ENCODE measurements around the gene PIGL.
"Not testable (repeated sequence)": the region's sequence is repeated elsewhere in the genome, so short reads cannot be mapped to it uniquely, and the experiment has no call there.

PIGL gene

DNA sequence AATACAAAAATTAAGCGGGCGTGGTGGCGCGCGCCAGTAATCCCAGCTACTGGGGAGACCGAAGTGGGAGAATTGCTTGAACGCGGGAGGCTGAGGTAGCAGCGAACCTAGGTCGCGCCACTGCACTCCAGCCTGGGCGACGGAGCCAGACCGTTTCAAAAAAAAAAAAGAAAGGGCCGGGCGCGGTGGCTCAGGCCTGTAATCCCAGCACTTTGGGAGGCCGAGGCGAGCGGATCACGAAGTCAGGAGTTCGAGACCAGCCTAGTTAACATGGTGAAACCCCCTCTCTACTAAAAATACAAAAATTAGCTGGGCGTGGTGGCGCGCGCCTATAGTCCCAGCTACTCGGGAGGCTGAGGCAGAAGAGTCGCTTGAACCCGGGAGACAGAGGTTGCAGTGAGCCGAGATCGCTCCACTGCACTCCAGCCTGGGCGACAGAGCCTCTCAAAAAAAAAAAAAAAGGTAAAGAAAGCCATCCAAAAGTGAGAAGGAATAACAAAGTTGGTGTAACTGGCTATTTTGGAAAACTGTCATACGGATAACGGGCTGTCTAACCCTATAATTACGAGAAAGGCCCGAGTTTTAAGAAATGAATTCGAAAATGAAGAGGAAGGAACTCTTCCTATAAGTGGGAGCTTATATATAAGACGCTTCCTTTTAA lies 539 bp upstream of the PIGL start:
- not testable (repeated sequence) for DNase-seq (ENCODE audit: low read depth in 2 of 2)

DNA sequence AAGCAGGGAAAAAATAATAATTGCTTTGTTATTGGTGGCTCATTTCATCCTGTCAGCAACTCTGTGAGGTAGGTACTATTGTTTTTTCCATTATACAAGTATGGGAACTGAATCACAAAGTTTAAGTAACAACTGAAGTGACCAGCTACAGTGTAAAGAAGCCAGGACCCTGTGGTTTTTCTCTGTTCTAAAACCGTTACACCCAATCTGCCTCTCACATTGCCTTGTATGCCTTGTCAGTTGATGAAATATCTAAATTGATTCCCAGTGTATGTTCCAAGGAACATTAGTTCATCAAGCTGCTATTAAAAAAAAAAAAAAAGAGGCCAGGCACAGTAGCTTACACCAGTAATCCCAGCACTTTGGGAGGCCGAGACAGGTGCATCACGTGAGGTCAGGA lies 5.4 kb downstream of the PIGL start:
- no peak for DNase-seq (ENCODE audit: low read depth in 2 of 2)

DNA sequence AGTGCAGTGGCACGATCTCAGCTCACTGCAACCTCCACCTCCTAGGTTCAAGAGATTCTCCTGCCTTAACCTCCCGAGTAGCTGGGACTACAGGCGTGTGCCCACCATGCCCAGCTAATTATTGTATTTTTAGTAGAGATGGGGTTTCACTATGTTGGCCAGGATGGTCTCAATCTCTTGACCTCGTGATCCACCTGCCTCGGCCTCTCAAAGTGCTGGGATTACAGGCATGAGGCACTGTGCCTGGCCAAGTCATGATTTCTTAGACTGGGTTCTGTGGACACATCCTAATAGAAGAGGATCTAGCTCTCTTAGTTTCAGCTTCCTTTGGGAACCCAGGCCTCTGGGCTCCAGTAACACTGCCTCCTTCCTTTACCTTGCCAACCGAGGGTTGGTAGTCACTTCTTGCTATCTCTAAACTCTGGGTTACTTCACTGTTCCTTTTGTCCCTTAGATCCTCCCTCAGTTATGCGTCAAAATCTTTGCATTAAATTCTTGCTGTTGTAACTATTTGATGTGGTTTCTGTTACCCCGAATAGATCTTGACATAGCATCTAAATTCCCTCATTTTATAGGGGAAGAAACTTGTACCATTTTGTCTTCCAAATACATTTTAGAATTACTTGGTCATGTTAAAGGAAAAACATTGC lies 13.0 kb downstream of the PIGL start:
- not testable (repeated sequence) for DNase-seq (ENCODE audit: low read depth in 2 of 2)

DNA sequence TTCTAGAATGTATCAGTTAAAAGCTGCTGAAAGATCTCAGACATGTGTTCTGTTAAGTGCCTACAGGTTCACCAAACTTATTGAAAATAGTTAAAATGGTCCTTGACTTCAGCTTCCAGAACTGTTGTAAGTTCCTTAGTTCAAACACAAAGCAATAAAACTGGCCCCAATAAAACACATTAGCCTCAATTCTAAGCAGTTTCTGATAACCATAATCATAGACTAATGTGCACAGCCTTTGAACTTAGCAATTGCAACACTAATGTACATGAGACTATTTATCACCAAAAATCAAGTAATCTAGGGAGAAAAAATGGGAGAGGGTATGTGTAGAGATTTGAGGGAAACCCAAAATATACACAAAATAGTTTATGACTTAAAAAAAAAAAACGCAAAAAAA lies 15.4 kb downstream of the PIGL start:
- no peak for DNase-seq (ENCODE audit: low read depth in 2 of 2)

DNA sequence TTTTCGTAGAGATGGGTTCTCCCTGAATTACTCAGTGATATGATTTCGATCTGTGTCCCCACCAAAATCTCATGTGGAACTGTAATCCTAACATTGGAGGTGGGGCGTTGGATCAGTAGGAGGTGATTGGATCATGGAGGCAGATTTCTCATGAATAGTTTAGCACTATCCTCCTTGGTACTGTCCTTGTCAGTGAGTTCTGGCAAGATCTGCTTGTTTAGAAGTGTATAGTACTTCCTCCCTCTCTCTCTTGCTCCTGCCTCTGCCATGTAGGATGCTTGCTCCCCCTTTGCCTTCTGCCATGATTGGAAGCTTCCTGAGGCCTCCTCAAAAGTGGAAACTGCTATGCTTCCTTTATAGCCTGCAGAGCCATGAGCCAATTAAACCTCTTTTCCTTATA lies 22.9 kb downstream of the PIGL start:
- no peak for DNase-seq (ENCODE audit: low read depth in 2 of 2)

DNA sequence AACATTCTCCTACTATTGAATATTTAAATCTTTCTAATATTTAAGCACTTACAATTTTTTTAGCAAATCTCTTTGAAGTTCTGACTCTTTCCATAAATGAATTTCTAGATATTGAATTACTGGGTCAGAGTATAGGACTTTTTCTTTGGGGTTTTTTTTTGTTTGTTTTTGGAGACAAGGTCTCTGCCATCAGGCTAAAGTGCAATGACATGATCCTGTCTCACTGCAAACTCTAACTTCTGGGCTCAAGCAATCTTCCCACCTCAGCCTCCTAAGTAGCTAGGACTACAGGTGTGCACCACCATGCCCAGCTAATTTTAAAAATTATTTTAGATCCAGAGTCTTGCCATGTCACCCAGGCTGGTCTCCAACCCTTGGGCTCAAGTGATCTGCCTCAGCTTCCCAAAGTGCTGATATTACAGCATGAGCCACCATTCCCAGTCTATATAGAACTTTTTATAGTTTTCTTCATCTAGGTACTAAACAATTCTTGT lies 24.9 kb downstream of the PIGL start:
- DNase-seq (ENCODE audit: low read depth in 2 of 2) = no peak

DNA sequence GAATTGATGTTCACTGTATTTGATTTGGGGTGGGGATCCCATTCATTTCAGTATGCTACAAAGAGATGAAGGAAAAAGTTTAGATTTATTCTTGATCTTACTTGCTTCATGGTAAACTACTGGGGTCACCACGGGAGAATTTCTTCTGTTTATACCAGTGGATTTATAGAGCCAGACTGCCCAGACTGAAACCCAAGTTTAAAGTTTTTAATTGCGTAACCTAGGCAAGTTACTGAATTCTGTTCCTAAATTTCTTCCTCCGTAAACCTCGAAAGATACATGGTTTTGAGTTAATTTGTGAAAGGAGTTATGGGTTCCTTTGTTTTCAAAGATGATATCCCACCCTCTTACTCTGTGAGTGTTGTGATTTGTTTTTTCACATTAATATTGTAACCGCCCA lies 26.4 kb downstream of the PIGL start:
- DNase-seq (ENCODE audit: low read depth in 2 of 2) = no peak

DNA sequence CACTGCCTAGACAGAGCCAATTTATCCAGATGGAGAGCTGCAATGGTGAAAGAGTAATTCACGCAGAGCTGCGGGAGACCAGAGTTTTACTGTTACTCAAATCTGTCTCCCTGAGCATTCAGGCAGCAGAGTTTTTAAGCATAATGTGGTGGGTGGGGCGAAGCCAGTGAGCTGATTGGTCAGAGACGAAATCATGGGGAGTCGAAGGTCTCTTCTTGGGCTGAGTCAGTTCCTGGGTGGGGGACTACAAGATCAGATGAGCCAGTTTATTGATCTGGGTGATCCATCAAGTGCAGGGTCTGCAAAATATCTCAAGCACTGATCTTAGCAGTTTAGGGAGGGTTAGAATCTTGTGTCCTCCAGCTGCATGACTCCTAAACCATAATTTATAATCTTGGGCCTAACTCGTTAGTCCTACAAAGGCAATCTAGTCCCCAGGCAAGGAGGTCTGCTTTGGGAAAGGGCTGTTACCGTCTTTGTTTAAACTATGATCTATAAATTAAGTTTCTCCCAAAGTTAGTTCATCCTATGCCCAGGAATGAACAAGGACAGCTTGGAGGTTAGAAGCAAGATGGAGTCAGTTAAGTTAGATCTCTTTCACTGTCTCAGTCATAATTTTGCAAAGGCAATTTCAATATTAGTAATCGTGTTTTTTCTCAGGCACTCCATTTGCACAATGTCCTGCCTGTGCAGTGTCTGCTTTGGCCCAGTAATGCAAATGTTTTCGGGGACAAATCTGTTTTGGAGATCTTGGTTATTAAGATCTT lies 27.0 kb downstream of the PIGL start:
- DNase-seq (ENCODE audit: low read depth in 2 of 2) = peak in 1 of 2 donors; percentile 12

DNA sequence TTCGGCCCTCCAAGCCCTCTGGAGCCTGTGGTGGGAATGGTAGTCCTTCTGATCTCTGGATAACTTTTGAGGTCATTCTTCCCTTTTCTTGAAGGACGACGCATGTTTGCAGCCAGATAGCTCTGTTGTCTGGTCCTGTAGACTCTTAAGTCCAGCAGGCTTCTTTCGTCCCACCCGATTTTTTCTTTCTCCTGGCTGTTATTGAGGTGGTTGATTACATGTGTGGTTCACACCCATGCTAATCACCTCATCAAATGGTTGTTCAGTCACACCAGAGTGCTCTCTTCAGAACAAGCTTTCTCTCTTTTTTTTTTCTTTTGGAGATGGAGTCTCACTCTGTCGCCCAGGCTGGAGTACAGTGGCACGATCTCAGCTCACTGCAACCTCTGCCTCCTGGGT lies 30.6 kb downstream of the PIGL start:
- DNase-seq (ENCODE audit: low read depth in 2 of 2) = no peak

DNA sequence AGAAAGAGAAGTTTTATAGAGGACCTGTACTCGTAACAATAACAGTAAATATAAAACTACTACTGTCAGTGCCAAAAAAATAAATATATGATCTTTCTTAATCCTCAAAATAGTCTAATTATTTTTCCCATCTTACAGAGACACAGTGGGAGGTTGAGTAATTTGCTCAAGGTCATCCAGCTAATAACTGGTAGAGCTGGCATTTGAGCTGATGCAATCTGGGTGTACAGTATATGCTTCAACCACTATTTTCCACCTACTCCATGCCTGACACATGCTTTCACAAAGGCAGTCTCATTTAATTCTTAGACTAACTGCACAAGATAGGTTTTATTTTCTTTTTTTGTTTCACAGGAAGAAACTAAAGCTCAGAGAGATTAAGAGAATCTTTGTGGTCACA lies 33.6 kb downstream of the PIGL start:
- no peak for DNase-seq (ENCODE audit: low read depth in 2 of 2)

DNA sequence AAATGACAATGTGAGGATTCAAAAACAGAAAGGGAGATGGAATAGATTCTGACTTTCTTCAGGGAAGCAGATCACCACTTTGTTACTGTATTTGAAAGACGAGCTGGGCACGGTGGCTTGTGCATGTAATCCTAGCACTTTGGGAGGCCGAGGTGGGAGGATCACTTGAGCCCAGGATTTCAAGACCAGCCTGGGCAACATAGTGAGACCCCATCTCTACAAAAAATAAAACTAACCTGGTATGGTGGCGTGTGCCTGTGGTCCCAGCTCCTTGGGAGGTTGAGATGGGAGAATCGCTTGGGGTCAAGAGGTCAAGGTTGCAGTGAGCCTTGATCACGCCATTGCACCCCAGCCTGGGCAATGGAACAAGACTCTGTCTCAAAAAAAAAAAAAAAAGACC lies 34.0 kb downstream of the PIGL start:
- DNase-seq (ENCODE audit: low read depth in 2 of 2) = no peak

DNA sequence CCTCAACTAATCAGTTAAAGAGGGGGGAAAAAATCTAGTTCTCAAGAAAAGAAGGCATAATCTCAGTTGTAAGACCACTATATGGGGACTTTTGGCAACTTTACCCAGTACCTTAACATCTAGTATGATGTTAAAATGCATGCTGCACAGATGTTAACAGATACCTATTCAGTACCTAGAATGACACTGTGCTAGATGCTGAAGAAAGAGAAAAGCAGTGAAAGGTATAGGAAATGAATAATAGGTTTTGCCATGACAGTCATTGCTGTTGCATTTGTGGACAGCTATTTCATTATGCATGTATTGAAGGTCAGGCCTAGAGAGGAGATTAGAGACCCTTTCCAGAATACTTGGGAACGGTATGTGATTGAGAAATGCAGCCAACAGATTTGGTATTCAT lies 34.5 kb downstream of the PIGL start:
- no peak for DNase-seq (ENCODE audit: low read depth in 2 of 2)

DNA sequence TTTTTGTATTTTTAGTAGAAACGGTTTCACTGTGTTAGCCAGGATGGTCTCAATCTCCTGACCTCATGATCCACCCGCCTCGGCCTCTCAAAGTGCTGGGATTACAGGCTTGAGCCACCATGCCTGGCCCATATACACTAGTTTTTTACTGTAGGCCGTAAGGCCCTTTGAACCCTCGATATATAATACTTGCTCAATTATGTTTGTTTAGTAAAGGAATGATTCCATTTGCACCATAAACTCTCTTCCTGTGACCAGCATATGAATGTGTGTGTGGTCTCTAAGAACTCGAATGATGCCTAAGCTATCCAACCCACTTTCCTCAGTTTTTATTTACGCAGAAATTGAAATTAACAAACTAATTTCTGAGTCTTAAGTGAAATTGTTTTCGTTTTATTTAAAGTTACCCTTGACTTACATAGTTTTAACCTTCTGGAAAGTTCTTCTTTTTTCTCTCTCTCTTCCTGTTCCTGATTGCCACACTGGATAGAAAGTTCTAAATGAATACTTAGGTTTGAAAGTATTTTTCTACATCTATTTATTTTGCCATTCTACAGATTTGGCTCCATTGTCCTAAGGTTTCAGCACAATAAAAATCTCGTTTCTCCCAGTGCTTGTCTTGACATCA lies 37.9 kb downstream of the PIGL start:
- no peak for DNase-seq (ENCODE audit: low read depth in 2 of 2)

DNA sequence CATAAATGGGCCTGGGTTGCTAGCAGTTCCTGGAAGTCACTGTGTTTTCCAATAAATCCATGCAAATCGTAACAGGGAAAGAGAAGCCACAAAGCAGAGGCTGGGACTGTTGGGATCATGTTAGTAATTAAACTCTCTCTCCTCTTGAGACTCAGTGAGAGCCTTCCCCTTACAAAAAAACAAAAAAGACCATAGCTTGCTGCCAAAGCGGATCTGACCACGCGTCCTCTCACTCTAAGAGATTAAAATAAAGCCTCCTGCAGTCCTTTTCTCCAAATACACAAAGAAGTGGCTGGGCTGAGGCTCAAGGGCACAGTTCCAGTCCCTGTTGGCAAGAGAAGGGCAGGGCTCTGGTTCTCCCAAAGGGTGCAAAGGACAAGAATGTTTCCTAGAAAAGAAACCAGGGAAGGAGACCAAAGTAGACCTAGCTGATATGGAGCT lies 38.5 kb downstream of the PIGL start:
- no peak for DNase-seq (ENCODE audit: low read depth in 2 of 2)

DNA sequence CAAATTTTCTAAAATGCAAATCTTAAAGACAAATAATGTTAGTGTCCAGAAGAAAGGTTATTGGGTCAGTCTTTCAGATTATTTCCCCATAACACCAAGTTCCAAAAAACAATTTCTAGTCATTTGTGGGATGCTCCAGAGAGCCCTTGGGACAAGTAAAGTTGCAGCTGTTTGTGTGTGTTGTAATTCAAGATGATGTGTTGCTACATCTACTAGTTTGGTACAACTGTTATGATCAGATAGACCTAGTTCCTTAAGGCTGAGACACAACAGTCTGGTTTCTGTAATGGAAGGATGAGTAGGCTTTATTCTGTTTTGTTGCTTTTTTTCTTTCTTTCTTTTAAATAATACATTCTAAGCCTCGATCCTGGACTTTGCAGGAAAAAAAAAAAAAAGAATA lies 41.9 kb downstream of the PIGL start:
- no peak for DNase-seq (ENCODE audit: low read depth in 2 of 2)

DNA sequence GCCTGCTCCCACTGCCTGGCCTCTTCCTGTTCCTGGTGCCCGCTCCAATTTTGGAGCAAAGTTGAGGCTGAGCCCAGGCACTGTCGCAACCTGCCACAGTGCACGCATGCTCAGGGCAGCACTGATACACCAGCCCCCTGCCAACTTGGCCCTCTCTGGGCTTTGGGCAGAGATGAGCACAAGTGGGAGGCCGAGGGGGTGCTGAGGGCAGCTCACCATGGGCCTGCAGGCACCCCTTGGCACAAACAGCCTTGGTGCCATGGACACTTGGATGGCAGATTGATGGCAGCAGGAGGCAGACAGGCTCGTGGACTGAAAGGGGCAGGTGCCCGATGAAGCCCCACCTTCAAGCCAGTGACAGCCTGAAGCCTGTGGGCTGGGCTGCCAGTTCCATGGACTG lies 42.9 kb downstream of the PIGL start:
- no peak for DNase-seq (ENCODE audit: low read depth in 2 of 2)

DNA sequence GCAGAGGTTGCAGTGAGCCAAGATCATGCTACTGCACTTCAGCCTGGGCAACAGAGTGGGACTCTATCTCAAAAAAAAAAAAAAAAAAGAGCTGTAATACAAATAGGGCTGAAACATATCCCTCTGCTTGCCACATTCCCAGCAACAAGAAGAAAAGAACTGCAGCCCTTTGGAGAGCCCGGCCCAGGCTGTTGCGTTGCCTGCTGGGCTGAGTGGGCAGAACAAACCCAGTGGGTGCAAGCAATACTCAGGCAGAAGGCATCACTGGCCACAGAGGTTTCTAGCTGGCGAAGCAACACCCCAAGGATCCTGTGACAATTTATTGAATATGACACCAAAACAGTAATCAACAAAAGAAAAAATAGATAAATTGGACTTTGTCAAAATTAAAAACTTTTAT lies 44.0 kb downstream of the PIGL start:
- no peak for DNase-seq (ENCODE audit: low read depth in 2 of 2)

DNA sequence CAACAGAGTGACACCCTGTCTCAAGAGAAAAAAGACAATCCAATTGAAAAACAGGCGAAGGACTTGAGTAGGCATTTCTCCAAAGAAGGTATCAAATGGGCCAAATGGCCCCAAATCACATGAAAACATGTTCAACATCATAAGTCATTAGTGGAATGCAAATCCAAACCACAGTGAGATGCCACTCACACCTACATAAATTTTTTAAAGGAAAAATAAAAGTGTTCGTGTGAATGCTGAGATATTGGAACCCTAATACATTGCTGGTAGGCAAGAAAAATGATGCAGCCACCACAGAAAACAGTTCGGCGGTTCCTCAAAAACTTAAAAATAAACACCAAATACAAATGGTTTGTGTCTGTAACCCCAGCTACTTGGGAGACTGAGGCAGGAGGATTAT lies 45.2 kb downstream of the PIGL start:
- no peak for DNase-seq (ENCODE audit: low read depth in 2 of 2)

DNA sequence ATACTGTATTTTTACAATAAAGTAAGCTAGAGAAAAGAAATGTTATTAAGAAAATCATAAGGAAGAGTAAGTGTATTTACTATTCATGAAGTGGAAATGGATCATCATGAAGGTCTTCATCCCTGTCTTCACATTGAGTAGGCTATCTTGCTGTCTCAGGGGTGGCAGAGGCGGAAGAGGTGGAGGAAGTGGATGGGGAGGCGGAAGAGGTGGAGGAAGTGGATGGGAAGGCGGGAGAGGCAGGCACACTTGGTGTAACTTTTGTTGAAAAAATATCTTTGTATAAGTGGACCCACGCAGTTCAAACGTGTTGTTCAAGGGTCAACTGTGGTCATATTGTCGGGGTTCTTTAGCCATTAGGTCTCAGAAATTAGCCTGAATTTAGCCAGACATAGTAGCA lies 50.2 kb downstream of the PIGL start:
- DNase-seq (ENCODE audit: low read depth in 2 of 2) = no peak

DNA sequence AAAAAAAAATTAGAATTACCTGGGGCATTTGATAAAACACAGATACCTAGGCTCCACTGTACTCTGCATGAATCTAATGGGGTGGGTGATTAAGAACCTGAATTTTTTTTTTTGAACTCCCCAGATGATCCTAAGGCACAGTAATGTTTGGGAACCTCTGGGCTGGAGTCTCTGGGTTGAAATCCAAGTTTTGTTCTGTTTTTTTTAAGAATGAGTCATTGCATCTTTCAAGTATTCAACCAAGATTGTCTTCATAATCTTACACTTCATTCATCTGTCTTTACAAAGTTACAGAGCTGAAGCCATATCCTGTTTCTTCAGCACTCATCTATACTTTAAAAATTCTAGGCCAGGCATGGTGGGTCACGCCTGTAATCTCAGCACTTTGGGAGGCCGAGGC lies 52.6 kb downstream of the PIGL start:
- DNase-seq (ENCODE audit: low read depth in 2 of 2) = no peak

DNA sequence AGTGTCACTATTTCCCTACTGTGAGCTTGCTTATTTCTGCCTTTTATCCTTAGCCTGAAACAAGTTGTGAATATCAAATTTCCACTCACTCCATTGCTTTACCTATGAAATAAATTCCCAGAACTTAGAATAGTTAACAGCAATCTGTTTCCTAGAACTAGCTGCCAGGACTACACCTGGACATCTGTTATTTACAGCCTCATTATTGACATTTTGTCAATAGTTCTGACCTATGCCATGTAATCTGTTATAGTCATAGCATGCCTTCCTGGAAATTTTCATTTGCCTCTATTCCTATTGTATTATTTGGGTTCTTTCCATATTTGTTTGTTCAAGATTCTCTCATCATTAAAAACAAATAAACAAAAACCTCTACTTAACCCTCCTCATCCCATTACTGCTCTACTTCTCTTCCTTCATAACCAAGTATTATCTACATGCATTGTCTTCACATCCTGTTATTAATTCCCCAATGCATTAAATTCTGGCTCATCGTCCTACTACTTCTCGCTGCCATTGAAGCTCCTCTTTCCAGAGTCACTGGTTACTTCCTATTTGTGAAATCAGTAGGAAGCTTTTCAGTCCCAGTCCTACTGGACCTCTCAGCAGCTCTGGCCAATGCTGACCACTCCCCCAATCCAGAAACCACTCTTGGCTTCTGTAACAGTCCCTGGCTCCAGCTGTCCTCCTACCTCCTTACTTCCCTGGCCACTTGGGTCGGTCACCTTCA lies 55.3 kb downstream of the PIGL start:
- DNase-seq (ENCODE audit: low read depth in 2 of 2) = no peak

DNA sequence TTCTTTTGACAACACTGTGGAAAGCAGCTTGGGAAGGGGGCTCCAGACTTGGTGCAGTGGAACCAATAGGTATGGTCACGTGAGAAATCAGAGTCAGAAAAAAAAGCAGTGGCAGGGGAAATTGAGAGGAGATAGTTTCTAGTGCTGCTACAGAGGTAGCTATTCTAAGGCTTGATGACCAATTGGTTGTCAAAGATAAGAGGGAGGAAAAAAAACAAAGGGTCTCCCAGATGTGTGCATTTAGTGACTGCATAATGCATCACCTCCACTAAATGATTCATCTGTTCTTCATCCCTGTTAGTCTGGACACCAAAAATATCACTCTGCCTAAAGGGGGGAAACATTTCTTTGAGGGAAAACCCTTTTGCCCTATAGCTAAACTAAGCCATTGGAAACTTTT lies 56.5 kb downstream of the PIGL start:
- no peak for DNase-seq (ENCODE audit: low read depth in 2 of 2)
